ENCODE measurements around the gene AGTPBP1.

DNA sequence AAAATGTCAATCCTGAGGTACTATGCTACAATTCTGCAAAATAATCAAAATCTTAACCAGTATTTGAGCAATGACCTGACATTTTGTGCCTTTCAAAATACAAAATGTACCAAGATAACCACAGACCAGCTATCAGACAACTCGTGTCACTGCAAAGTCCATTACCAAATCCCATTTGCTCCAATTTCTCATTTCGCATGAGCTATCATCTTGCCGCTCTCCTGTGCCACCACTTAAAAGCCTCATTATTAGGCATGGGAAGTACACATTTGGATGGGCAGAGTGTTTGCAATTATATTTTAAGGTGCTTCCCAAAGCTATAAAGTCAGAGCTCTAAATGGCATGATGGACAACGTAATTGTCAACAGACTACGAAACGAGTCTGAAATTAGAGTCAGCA, 205.2 kb downstream of the AGTPBP1 start:
- TF ChIP-seq, protein P1, sequence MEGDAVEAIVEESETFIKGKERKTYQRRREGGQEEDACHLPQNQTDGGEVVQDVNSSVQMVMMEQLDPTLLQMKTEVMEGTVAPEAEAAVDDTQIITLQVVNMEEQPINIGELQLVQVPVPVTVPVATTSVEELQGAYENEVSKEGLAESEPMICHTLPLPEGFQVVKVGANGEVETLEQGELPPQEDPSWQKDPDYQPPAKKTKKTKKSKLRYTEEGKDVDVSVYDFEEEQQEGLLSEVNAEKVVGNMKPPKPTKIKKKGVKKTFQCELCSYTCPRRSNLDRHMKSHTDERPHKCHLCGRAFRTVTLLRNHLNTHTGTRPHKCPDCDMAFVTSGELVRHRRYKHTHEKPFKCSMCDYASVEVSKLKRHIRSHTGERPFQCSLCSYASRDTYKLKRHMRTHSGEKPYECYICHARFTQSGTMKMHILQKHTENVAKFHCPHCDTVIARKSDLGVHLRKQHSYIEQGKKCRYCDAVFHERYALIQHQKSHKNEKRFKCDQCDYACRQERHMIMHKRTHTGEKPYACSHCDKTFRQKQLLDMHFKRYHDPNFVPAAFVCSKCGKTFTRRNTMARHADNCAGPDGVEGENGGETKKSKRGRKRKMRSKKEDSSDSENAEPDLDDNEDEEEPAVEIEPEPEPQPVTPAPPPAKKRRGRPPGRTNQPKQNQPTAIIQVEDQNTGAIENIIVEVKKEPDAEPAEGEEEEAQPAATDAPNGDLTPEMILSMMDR (conservative IDR thresholded peaks at IDR 0.05; ENCODE audit: low read length): no peak
- TF ChIP-seq EZH2phosphoT487 (IDR thresholded peaks at IDR 0.05; ENCODE audit: borderline replicate concordance): no peak

All from Loucy (cell line).